ENCODE data around the gene MEMO1.
"Not testable (repeated sequence)": the region's sequence is repeated elsewhere in the genome, so short reads cannot be mapped to it uniquely, and the experiment has no call there.

Gene MEMO1

GRCh38 chr2:31900156-31900555 is 110.7 kb downstream of the MEMO1 start:
- not testable (repeated sequence) for DNase-seq

GRCh38 chr2:31898346-31898745 is 112.5 kb downstream of the MEMO1 start:
- DNase-seq = not testable (repeated sequence)

GRCh38 chr2:31897340-31897739 is 113.5 kb downstream of the MEMO1 start:
- DNase-seq = not testable (repeated sequence)

GRCh38 chr2:31896293-31896692 is 114.5 kb downstream of the MEMO1 start:
- DNase-seq = no peak

GRCh38 chr2:31894656-31895055 is 116.2 kb downstream of the MEMO1 start:
- DNase-seq = no peak

GRCh38 chr2:31893094-31893493 is 117.7 kb downstream of the MEMO1 start:
- DNase-seq = peak; percentile 63

- no peak for DNase-seq
Measured at GRCh38 chr2:31889044-31889443, 121.8 kb downstream of the MEMO1 start.

GRCh38 chr2:31888550-31888949 is 122.3 kb downstream of the MEMO1 start:
- peak; percentile 24 for DNase-seq

GRCh38 chr2:31886700-31887099 is 124.1 kb downstream of the MEMO1 start:
- DNase-seq = peak; percentile 59

- no peak for DNase-seq
Measured at GRCh38 chr2:31877008-31877407, 133.8 kb downstream of the MEMO1 start.

- DNase-seq = no peak
Measured at GRCh38 chr2:31874071-31874470, 136.7 kb downstream of the MEMO1 start.

- no peak for DNase-seq
Measured at GRCh38 chr2:31865215-31865614, 145.6 kb downstream of the MEMO1 start.

GRCh38 chr2:31863867-31864266 is 146.9 kb downstream of the MEMO1 start:
- DNase-seq = no peak

GRCh38 chr2:31863015-31863656 is 147.7 kb downstream of the MEMO1 start:
- DNase-seq = not testable (repeated sequence)

GRCh38 chr2:31859959-31860358 is 150.8 kb downstream of the MEMO1 start:
- no peak for DNase-seq

GRCh38 chr2:31853521-31853920 is 157.3 kb downstream of the MEMO1 start:
- DNase-seq = no peak

- not testable (repeated sequence) for DNase-seq
Measured at GRCh38 chr2:31842150-31842549, 168.7 kb downstream of the MEMO1 start.

- no peak for DNase-seq
Measured at GRCh38 chr2:31835450-31835849, 175.4 kb downstream of the MEMO1 start.

- no peak for DNase-seq
Measured at GRCh38 chr2:31832363-31832762, 178.4 kb downstream of the MEMO1 start.

- DNase-seq = no peak
Measured at GRCh38 chr2:31831585-31831984, 179.2 kb downstream of the MEMO1 start.

- no peak for DNase-seq
Measured at GRCh38 chr2:31828891-31829290, 181.9 kb downstream of the MEMO1 start.

GRCh38 chr2:31823558-31823957 is 187.2 kb downstream of the MEMO1 start:
- DNase-seq = no peak

- no peak for DNase-seq
Measured at GRCh38 chr2:31822587-31822986, 188.2 kb downstream of the MEMO1 start.
